Upper lobe of left lung (tissue), 6 donors: Measurements from ENCODE around the gene MYO16. TPM values are rescaled to one million over a fixed set of nuclear protein-coding genes. Genes with fewer than 3 reads are reported as not detected.

Experiments
- ATAC-seq, 2 donors: fragments of 200-7000 bp; cut with Tn5 transposase; one replicate each; pipeline ENCODE4 v1.9.1; 2022; ENCODE audit warnings: mild to moderate bottlenecking in 2 of 2, moderate library complexity in 2 of 2; ENCODE audit not compliant: low FRiP score in 2 of 2
- DNase-seq, 2 donors: peaks; one replicate each; pipeline ENCODE4 v3.0.0-alpha.2; 2019 to 2020
- H3K27ac ChIP-seq, 4 donors: fragments of 200-600 bp; sonication (generic); one replicate each; pipeline ENCODE4 v1.5.1; 2016 to 2019
- H3K27me3 ChIP-seq, 4 donors: fragments of 200-600 bp; sonication (generic); one replicate each; pipeline ENCODE4 v1.5.1; 2017 to 2019
- H3K36me3 ChIP-seq, 4 donors: fragments of 200-600 bp; sonication (generic); one replicate each; pipeline ENCODE4 v1.5.1; 2016 to 2019
- H3K4me1 ChIP-seq, 4 donors: fragments of 200-600 bp; sonication (generic); one replicate each; pipeline ENCODE4 v1.5.1; 2018 to 2019
- H3K4me3 ChIP-seq, 4 donors: fragments of 200-600 bp; sonication (generic); one replicate each; pipeline ENCODE4 v1.5.1; 2017 to 2019; ENCODE audit warnings: mild to moderate bottlenecking in 2 of 4, moderate library complexity in 1 of 4
- H3K9me3 ChIP-seq, 4 donors: fragments of 200-600 bp; sonication (generic); one replicate each; pipeline ENCODE4 v1.5.1; 2018 to 2019
- EP300 ChIP-seq, 4 donors: sonication (generic); formaldehyde crosslinking; IDR thresholded peaks; one replicate each; pipeline ENCODE4 v1.5.1; 2017; ENCODE audit warnings: antibody characterized with exemption in 4 of 4, control low read depth in 2 of 4
- POLR2A ChIP-seq, 4 donors: fragments of 450-650 bp; IDR thresholded peaks; one replicate each; pipeline ENCODE4 v1.5.1; 2016 to 2017; ENCODE audit warnings: antibody characterized with exemption in 4 of 4, mild to moderate bottlenecking in 2 of 4
- POLR2AphosphoS5 ChIP-seq, 2 donors: sonication (generic); formaldehyde crosslinking; IDR thresholded peaks; one replicate each; pipeline ENCODE4 v1.5.1; 2017; ENCODE audit warnings: antibody characterized with exemption in 2 of 2
- WGBS, 2 donors: methylation state at CpG; one replicate each; pipeline ENCODE4 v1.1.5; 2017 to 2018; 5-methylcytosine and 5-hydroxymethylcytosine counted together
- total RNA-seq, 6 donors: library from RNA; depleted of rRNA in 4 of 6; stranded (reverse); fragments of >200 nt in 4 of 6; gene quantifications; one replicate each; pipeline versions ENCODE4 v1.1.0 to v1.2.1, GENCODE V29; 2016 to 2021
- TF ChIP-seq, protein P1 (sequence below), 6 experiments: fragments of 450-650 bp in 4 of 6; fragments of 200-600 bp in 2 of 6; sonication (generic) in 2 of 6; IDR thresholded peaks; one replicate each; pipeline ENCODE4 v1.5.1; 2016 to 2019; ENCODE audit warnings: antibody characterized with exemption in 6 of 6
- donor health status: DM: no; HTN: no; CAD: no; lungs with moderate emphysema.
- donor health status: DM: no; HTN: yes; CAD: no; lungs with severe emphysema.

The MYO16 gene
- total RNA-seq, 6 donors from 2014 or later: under 0.01 to 0.55 (median 0.20) TPM; not detected in 1

DNA sequence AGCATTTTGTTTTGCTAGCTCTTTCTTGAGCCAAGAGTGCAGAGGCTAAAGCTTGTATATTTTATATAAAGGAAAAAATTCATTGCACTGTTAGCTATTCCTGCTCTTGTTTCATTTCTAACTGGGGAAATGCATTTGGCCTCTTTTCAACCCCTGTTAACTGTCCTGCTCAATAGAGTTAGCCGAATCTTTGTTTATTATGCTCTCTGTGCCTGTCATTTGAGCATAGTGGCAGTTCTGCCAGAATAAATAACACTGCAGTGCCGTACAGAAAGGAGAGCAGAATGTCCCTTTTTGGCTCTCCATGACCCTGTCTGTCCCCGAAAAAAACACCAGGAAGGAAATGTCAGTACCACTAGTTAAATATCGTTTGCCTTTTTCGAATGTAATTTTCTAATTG is 350.8 kb downstream of the MYO16 start:
- ATAC-seq: no peak

DNA sequence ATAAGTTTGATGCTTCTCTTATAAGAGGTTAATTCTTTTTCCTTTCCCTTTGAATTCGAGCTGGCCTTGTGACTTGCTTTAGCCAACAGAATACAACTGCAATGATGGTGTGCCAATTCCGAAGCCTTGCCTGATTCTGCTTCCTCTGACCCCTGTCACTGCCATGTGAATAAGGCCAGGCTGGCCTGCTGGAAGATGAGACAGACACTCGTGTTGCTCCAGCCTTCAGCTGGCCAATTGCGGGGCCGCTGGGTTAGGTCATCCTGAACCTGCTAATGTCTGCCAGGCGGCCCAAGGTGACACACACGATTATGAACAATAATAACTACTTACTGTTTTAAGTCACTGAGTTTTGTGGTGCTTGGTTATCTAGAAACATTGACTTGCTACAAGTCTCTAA is 352.0 kb downstream of the MYO16 start:
- 83 to 91% methylated on average over 7 of the region's 7 CpGs for WGBS, 2 donors
- H3K4me3 ChIP-seq: no peak overlapping the region
- H3K27me3 ChIP-seq: no peaks in the 10 kb centered on the region
- H3K4me1 ChIP-seq: no peaks in the 10 kb centered on the region
- TF ChIP-seq, protein P1, sequence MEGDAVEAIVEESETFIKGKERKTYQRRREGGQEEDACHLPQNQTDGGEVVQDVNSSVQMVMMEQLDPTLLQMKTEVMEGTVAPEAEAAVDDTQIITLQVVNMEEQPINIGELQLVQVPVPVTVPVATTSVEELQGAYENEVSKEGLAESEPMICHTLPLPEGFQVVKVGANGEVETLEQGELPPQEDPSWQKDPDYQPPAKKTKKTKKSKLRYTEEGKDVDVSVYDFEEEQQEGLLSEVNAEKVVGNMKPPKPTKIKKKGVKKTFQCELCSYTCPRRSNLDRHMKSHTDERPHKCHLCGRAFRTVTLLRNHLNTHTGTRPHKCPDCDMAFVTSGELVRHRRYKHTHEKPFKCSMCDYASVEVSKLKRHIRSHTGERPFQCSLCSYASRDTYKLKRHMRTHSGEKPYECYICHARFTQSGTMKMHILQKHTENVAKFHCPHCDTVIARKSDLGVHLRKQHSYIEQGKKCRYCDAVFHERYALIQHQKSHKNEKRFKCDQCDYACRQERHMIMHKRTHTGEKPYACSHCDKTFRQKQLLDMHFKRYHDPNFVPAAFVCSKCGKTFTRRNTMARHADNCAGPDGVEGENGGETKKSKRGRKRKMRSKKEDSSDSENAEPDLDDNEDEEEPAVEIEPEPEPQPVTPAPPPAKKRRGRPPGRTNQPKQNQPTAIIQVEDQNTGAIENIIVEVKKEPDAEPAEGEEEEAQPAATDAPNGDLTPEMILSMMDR (IDR thresholded peaks at IDR 0.05): no peak
- no peak for TF ChIP-seq EP300 (IDR thresholded peaks at IDR 0.05)
- no peak for TF ChIP-seq POLR2A (IDR thresholded peaks at IDR 0.05)
- TF ChIP-seq POLR2AphosphoS5 (IDR thresholded peaks at IDR 0.05): no peak
- H3K36me3 ChIP-seq: no peaks in the 10 kb centered on the region
- peak in 1 of 2 donors; percentile 18 for DNase-seq
- H3K9me3 ChIP-seq: no peaks in the 10 kb centered on the region
- H3K27ac ChIP-seq: no peak overlapping the region
- no peak for ATAC-seq

More for the DNA sequence above, 350.8 kb downstream of the MYO16 start:
- H3K27ac ChIP-seq: no peak overlapping the region
- no peaks in the 10 kb centered on the region for H3K27me3 ChIP-seq
- WGBS, 2 donors: 6 to 20% methylated on average over 5 of the region's 5 CpGs
- no peaks in the 10 kb centered on the region for H3K36me3 ChIP-seq
- no peaks in the 10 kb centered on the region for H3K9me3 ChIP-seq
- H3K4me1 ChIP-seq: no peaks in the 10 kb centered on the region
- no peak overlapping the region for H3K4me3 ChIP-seq
- TF ChIP-seq POLR2A (IDR thresholded peaks at IDR 0.05) (no peak), EP300 (IDR thresholded peaks at IDR 0.05) (no peak), POLR2AphosphoS5 (IDR thresholded peaks at IDR 0.05) (no peak)
- TF ChIP-seq, protein P1 (IDR thresholded peaks at IDR 0.05): no peak
- DNase-seq: no peak

DNA sequence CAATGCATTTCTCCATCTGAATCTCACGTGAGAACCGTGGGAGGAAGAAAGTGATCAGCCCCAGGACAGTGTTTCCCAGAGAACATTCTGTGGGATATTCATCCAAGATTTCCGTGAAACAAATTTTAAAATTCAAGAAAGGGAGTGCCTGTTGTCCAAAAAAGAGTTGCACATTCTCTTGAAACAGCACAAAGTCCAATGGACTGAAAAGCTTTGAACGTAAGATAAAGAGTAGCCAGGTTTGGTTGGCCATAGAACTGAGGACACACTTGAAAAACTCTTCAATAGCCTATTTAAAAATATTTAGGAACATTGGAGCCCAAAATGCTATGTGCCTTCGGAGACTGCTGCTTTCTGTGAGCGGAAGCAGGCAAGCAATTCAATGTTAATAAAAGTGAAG is 353.9 kb downstream of the MYO16 start:
- no peak for ATAC-seq
- Histone ChIP-seq H3K27me3 (no peaks in the 10 kb centered on the region), H3K27ac (no peak overlapping the region), H3K9me3 (no peaks in the 10 kb centered on the region), H3K36me3 (no peaks in the 10 kb centered on the region), H3K4me1 (no peaks in the 10 kb centered on the region), H3K4me3 (no peak overlapping the region)
- TF ChIP-seq, protein P1 (IDR thresholded peaks at IDR 0.05): no peak
- no peak for TF ChIP-seq POLR2A (IDR thresholded peaks at IDR 0.05)
- no peak for TF ChIP-seq POLR2AphosphoS5 (IDR thresholded peaks at IDR 0.05)
- no peak for TF ChIP-seq EP300 (IDR thresholded peaks at IDR 0.05)
- no peak for DNase-seq
- whole genome bisulfite sequencing, 2 donors: 90 to 94% methylated on average over 6 of the region's 6 CpGs

DNA sequence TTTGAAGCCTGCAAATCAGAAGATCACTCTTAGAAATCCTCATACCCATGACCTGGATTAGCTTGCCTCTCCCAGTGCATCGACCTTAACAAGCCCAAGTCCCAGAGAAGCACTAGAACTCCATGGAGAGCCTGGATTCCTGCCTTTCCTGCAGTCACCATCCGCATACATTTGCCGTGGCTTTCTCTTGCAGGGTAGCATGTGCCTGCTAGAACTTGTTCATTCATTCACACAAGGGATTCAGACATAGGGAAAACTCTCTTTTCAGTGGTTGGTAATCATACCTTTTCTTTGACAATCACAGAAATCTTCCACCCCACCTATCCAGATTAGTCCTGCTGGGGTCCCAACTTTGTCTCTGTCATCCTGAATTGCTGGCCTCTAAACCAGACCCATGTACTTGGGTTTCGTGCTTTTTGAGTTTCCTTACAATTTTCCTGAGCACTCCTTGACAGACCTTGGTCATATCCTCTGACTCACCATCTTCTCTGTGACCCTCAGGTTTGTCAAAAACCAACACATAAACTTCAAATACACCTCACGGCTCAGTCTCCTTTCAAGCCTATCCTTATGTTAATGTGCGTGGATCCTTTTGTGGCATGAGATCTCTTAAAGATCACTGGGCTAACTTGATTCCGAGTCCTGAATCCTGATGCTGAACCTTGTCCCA is 355.0 kb downstream of the MYO16 start:
- ATAC-seq (no peak), DNase-seq (no peak)
- Histone ChIP-seq H3K27ac (no peak overlapping the region), H3K27me3 (no peaks in the 10 kb centered on the region), H3K4me1 (no peaks in the 10 kb centered on the region), H3K36me3 (no peaks in the 10 kb centered on the region), H3K4me3 (no peak overlapping the region), H3K9me3 (no peaks in the 10 kb centered on the region)
- WGBS, 2 donors: 87 to 92% methylated on average over 7 of the region's 7 CpGs
- TF ChIP-seq POLR2A (IDR thresholded peaks at IDR 0.05): no peak
- TF ChIP-seq, protein P1 (IDR thresholded peaks at IDR 0.05): no peak
- no peak for TF ChIP-seq EP300 (IDR thresholded peaks at IDR 0.05)
- no peak for TF ChIP-seq POLR2AphosphoS5 (IDR thresholded peaks at IDR 0.05)

DNA sequence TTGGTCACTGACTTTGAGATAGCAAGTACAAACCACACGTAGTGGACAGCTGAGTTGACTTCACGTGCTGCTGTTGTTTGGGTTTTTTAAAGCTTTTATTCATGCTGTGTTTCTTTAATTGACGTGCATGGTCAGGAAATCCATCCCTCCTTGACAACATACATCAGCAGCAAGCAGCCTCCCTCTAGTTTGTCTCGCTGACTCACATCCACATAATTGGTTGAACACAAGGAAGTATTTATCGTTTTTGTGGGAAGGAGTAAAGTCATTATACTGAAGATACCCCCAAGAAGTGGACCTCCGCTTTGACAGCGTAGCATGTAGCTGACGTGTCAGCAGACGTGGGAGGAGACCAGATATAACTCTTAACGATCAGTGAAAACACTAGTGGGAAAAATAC is 355.8 kb downstream of the MYO16 start:
- WGBS, 2 donors: 88 to 90% methylated on average over 10 of the region's 10 CpGs
- Histone ChIP-seq H3K4me3 (no peak overlapping the region), H3K36me3 (no peaks in the 10 kb centered on the region), H3K4me1 (no peaks in the 10 kb centered on the region), H3K27ac (no peak overlapping the region), H3K9me3 (no peaks in the 10 kb centered on the region), H3K27me3 (no peaks in the 10 kb centered on the region)
- ATAC-seq: no peak
- TF ChIP-seq POLR2AphosphoS5 (IDR thresholded peaks at IDR 0.05): no peak
- TF ChIP-seq, protein P1 (IDR thresholded peaks at IDR 0.05): no peak
- TF ChIP-seq POLR2A (IDR thresholded peaks at IDR 0.05): no peak
- TF ChIP-seq EP300 (IDR thresholded peaks at IDR 0.05): no peak
- DNase-seq: no peak
